PC-3 (cell line): ENCODE data around the gene NSL1. TPM values are rescaled to one million over a fixed set of nuclear protein-coding genes. Genes with fewer than 3 reads are reported as not detected.

Experiments
- ATAC-seq: fragments of 200-7000 bp; cut with Tn5 transposase; 2 replicates; pipeline ENCODE4 v1.9.1; 2020; ENCODE audit warnings: mild to moderate bottlenecking, moderate library complexity
- BruUV-seq: library from RNA; stranded (reverse); fragments of 400-500 nt; replicated peaks from 2 replicates; lab custom pipeline; 2021; lab: Mats Ljungman, UMichigan
- CTCF ChIA-PET: fragments of 300-600 bp; sonication (Branson Sonifier 250); formaldehyde crosslinking; loops from one replicate; lab custom pipeline; 2022; ENCODE audit warnings: antibody characterized with exemption; lab: Charles Lee
- POLR2A ChIA-PET: fragments of 300-600 bp; sonication (Branson Sonifier 250); formaldehyde crosslinking; loops from one replicate; lab custom pipeline; 2022; ENCODE audit warnings: antibody characterized with exemption; ENCODE audit not compliant: unreplicated experiment; lab: Charles Lee
- DNase-seq: peaks from one replicate; pipeline ENCODE4 v3.0.0-alpha.2; 2015
- H2AFZ ChIP-seq: fragments of 300-600 bp; sonication (generic); 2 replicates; pipeline ENCODE4 v1.6.0; 2016; ENCODE audit warnings: antibody characterized with exemption, low read length
- H3F3A ChIP-seq: fragments of 300-600 bp; sonication (generic); one replicate; pipeline ENCODE4 v1.6.0; 2017; ENCODE audit warnings: antibody characterized with exemption, low read length, control low read depth, mild to moderate bottlenecking; ENCODE audit not compliant: unreplicated experiment
- H3K27ac ChIP-seq: fragments of 300-600 bp; sonication (generic); 2 replicates; pipeline ENCODE4 v1.5.1; 2016; ENCODE audit warnings: mild to moderate bottlenecking, low read length
- H3K27me3 ChIP-seq: fragments of 300-600 bp; sonication (generic); 2 replicates; pipeline ENCODE4 v1.6.1; 2016; ENCODE audit warnings: low read length, mixed read lengths
- H3K36me3 ChIP-seq: fragments of 300-600 bp; sonication (generic); 2 replicates; pipeline ENCODE4 v1.6.1; 2016; ENCODE audit warnings: low read depth, mixed run types, low read length, mixed read lengths
- H3K4me1 ChIP-seq: fragments of 300-600 bp; sonication (generic); 2 replicates; pipeline ENCODE4 v1.5.1; 2016; ENCODE audit warnings: low read length; ENCODE audit not compliant: insufficient read depth
- H3K4me2 ChIP-seq: fragments of 300-600 bp; sonication (generic); 2 replicates; pipeline ENCODE4 v1.6.0; 2016; ENCODE audit warnings: low read length
- H3K4me3 ChIP-seq: fragments of 300-600 bp; sonication (generic); 2 replicates; pipeline ENCODE4 v1.5.1; 2016; ENCODE audit warnings: mild to moderate bottlenecking, low read length, mixed read lengths
- H3K79me2 ChIP-seq: fragments of 300-600 bp; sonication (generic); 2 replicates; pipeline ENCODE4 v1.6.1; 2017; ENCODE audit warnings: low read length, mixed read lengths
- H3K9ac ChIP-seq: fragments of 300-600 bp; sonication (generic); 2 replicates; pipeline ENCODE4 v1.6.0; 2016; ENCODE audit warnings: mild to moderate bottlenecking, low read length
- H3K9me2 ChIP-seq: fragments of 300-600 bp; sonication (generic); replicated peaks from 2 replicates; pipeline ENCODE4 v1.6.1; 2016; ENCODE audit warnings: mixed run types, low read length, mixed read lengths
- H3K9me3 ChIP-seq: fragments of 300-600 bp; sonication (generic); 2 replicates; pipeline ENCODE4 v1.6.1; 2016; ENCODE audit warnings: low read length, mixed read lengths
- H4K20me1 ChIP-seq: fragments of 300-600 bp; sonication (generic); 2 replicates; pipeline ENCODE4 v1.6.1; 2016; ENCODE audit warnings: low read length, mixed read lengths
- EZH2 ChIP-seq: fragments of 300-600 bp; sonication (generic); IDR thresholded peaks from one replicate; pipeline ENCODE4 v1.6.1; 2017; ENCODE audit warnings: antibody characterized with exemption, mild to moderate bottlenecking, low read length; ENCODE audit not compliant: unreplicated experiment
- EZH2phosphoT487 ChIP-seq: fragments of 300-600 bp; sonication (generic); IDR thresholded peaks from 2 replicates; pipeline ENCODE4 v1.6.1; 2018; ENCODE audit warnings: mild to moderate bottlenecking, antibody characterized with exemption, low read length, borderline replicate concordance
- intact Hi-C: fragments of 100-400 bp; cut with micrococcal nuclease; formaldehyde crosslinking; loops from 2 replicates; pipeline ENCODE4 v1.9.0; 2023
- total RNA-seq: library from RNA; depleted of rRNA; stranded (reverse); fragments of >200 nt; gene quantifications from 2 replicates; pipeline ENCODE4 v1.2.3, GENCODE V29; 2014
- TF ChIP-seq, protein P1 (sequence below): fragments of 300-600 bp; sonication (generic); conservative IDR thresholded peaks from 2 replicates; pipeline ENCODE4 v1.5.1; 2017; ENCODE audit warnings: antibody characterized with exemption, low read depth, mild to moderate bottlenecking, low read length

Gene NSL1
- total RNA-seq, 1 experiment from 2014 or later = 56.1 TPM

DNA sequence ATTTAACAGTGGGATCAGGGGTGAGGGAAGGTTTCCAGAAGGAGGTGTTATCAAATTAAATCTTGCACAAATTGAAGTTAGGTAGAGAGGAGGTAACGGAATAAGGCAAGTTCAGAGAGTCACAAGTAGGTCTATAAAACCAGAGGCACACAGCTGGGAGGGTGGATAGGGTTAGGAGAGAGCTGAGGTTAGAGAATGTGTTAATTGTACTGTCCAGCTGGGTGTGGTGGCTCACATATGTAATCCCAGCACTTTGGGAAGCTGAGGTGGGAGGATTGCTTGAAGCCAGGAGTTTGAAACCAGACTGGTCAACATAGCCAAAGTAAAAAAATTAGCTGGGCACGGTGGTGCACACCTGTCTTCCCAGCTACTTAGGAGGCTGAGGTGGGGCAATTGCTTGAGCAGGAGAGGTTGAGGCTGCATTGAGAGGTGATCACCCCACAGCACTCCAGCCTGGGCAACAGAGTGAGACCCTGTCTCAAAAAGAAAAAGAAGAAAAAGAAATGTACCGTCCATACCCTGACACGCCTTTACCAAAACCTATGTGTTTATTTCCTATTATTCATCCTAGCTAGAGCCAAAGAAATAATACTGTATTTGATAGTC lies 35.7 kb upstream of the NSL1 start:
- TF ChIP-seq EZH2 = no peak
- TF ChIP-seq, protein P1, sequence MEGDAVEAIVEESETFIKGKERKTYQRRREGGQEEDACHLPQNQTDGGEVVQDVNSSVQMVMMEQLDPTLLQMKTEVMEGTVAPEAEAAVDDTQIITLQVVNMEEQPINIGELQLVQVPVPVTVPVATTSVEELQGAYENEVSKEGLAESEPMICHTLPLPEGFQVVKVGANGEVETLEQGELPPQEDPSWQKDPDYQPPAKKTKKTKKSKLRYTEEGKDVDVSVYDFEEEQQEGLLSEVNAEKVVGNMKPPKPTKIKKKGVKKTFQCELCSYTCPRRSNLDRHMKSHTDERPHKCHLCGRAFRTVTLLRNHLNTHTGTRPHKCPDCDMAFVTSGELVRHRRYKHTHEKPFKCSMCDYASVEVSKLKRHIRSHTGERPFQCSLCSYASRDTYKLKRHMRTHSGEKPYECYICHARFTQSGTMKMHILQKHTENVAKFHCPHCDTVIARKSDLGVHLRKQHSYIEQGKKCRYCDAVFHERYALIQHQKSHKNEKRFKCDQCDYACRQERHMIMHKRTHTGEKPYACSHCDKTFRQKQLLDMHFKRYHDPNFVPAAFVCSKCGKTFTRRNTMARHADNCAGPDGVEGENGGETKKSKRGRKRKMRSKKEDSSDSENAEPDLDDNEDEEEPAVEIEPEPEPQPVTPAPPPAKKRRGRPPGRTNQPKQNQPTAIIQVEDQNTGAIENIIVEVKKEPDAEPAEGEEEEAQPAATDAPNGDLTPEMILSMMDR = no peak
- TF ChIP-seq EZH2phosphoT487 = no peak
- BruUV-seq = no TSS peak
- no peak for DNase-seq
- H3F3A ChIP-seq = no peaks in the 10 kb centered on the region
- H3K36me3 ChIP-seq = no peaks in the 10 kb centered on the region
- no peak overlapping the region for H3K9ac ChIP-seq
- intact Hi-C loops = no loop called here
- H3K9me3 ChIP-seq = peaks cover 14% of the 10 kb centered on the region; the same call in 1 of the 2 replicates
- H4K20me1 ChIP-seq = no peaks in the 10 kb centered on the region
- no peaks in the 10 kb centered on the region for H3K4me1 ChIP-seq
- ATAC-seq = no peak
- CTCF ChIA-PET = no interaction called here
- no peak overlapping the region for H3K4me2 ChIP-seq
- H3K9me2 ChIP-seq = no peaks in the 10 kb centered on the region
- no peaks in the 10 kb centered on the region for H3K79me2 ChIP-seq
- POLR2A ChIA-PET = no interaction called here
- H3K27ac ChIP-seq = no peak overlapping the region
- no peaks in the 10 kb centered on the region for H3K27me3 ChIP-seq
- H3K4me3 ChIP-seq = no peak overlapping the region
- no peak overlapping the region for H2AFZ ChIP-seq

- POLR2A ChIA-PET = no interaction called here
Measured at GRCh38 chr1:212825798-212826452, 34.3 kb upstream of the NSL1 start.

More at GRCh38 chr1:212825798-212826452, 34.3 kb upstream of the NSL1 start:
- peaks cover 14% of the 10 kb centered on the region; the same call in 1 of the 2 replicates for H3K9me3 ChIP-seq
- TF ChIP-seq, protein P1 = no peak
- TF ChIP-seq EZH2phosphoT487 (no peak), EZH2 (no peak)
- ATAC-seq = no peak
- H3K9me2 ChIP-seq = no peaks in the 10 kb centered on the region
- H3K27me3 ChIP-seq = no peaks in the 10 kb centered on the region
- no peak overlapping the region for H2AFZ ChIP-seq
- no peaks in the 10 kb centered on the region for H4K20me1 ChIP-seq
- CTCF ChIA-PET = no interaction called here
- H3F3A ChIP-seq = no peaks in the 10 kb centered on the region
- H3K79me2 ChIP-seq = no peaks in the 10 kb centered on the region
- no peak overlapping the region for H3K4me3 ChIP-seq
- BruUV-seq = no TSS peak
- intact Hi-C loops = no loop called here
- no peaks in the 10 kb centered on the region for H3K4me1 ChIP-seq
- no peaks in the 10 kb centered on the region for H3K36me3 ChIP-seq
- no peak for DNase-seq
- H3K27ac ChIP-seq = no peak overlapping the region
- H3K9ac ChIP-seq = no peak overlapping the region
- no peak overlapping the region for H3K4me2 ChIP-seq
